ENCODE data around the gene LATS2.

DNA sequence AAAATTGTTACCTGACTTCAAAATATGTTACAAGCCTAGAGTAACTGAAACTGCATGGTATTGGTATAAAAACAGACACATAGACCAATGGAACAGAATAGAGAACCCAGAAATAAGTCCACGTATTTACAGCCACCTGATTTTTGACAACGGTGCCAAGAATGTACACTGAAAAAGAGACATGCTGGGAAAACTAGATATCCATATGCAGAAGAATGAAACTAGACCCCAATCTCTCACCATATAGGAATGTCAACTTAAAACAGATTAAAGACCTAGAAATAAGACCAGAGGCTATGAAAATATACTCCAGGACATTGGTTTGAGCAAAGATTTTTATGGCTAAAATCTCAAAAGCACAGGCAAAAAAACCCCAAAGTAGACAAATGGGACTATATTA lies 76.5 kb downstream of the LATS2 start:
- TF ChIP-seq CTCF (IDR thresholded peaks at IDR 0.05) (no peak), POLR2A (IDR thresholded peaks at IDR 0.05) (no peak)

All from esophagus squamous epithelium (tissue), 4 donors.